Ishikawa (cell line): ENCODE measurements around the gene CDCA8.

Experiments used
- CEBPB ChIP-seq: IDR thresholded peaks from 2 replicates; pipeline ENCODE4 v1.6.1; 2012
- CREB1 ChIP-seq: IDR thresholded peaks from 2 replicates; pipeline ENCODE4 v1.6.1; 2012; ENCODE audit warnings: low read depth
- EGR1 ChIP-seq: IDR thresholded peaks from 2 replicates; pipeline ENCODE4 v1.6.1; 2012
- EP300 ChIP-seq: IDR thresholded peaks from 2 replicates; pipeline ENCODE4 v1.6.1; 2012; ENCODE audit warnings: borderline replicate concordance
- FOXM1 ChIP-seq: IDR thresholded peaks from 2 replicates; pipeline ENCODE4 v1.6.1; 2012; ENCODE audit warnings: low read depth, borderline replicate concordance
- NFIC ChIP-seq: IDR thresholded peaks from 2 replicates; pipeline ENCODE4 v1.6.1; 2012
- RAD21 ChIP-seq: IDR thresholded peaks from 2 replicates; pipeline ENCODE4 v1.6.1; 2012; ENCODE audit warnings: low read depth
- REST ChIP-seq: IDR thresholded peaks from 2 replicates; pipeline ENCODE4 v1.6.1; 2012; ENCODE audit warnings: low read depth, mild to moderate bottlenecking
- TAF1 ChIP-seq: IDR thresholded peaks from 2 replicates; pipeline ENCODE4 v1.6.1; 2012; ENCODE audit warnings: low read depth, mild to moderate bottlenecking
- TCF12 ChIP-seq: IDR thresholded peaks from 2 replicates; pipeline ENCODE4 v1.6.1; 2012; ENCODE audit warnings: low read depth
- TEAD4 ChIP-seq: IDR thresholded peaks from 2 replicates; pipeline ENCODE4 v1.6.1; 2012
- YY1 ChIP-seq: IDR thresholded peaks from 2 replicates; pipeline ENCODE4 v1.6.1; 2012; ENCODE audit warnings: low read depth
- ZBTB7A ChIP-seq: IDR thresholded peaks from 2 replicates; pipeline ENCODE4 v1.6.1; 2012; ENCODE audit warnings: low read depth
- TF ChIP-seq, protein P1 (sequence below): IDR thresholded peaks from 2 replicates; pipeline ENCODE4 v1.6.1; 2012
- TF ChIP-seq, protein P2 (sequence below): IDR thresholded peaks from 2 replicates; pipeline ENCODE4 v1.6.1; 2012

Gene CDCA8

GRCh38 chr1:37663426-37664000 is 28.8 kb upstream of the CDCA8 start:
- TF ChIP-seq CEBPB (no peak), RAD21 (no peak), TCF12 (no peak), EGR1 (no peak), TAF1 (no peak), EP300 (no peak), NFIC (no peak), FOXM1 (no peak), ZBTB7A (no peak), CREB1 (no peak), TEAD4 (no peak), REST (no peak), YY1 (no peak)
- TF ChIP-seq, protein P1, sequence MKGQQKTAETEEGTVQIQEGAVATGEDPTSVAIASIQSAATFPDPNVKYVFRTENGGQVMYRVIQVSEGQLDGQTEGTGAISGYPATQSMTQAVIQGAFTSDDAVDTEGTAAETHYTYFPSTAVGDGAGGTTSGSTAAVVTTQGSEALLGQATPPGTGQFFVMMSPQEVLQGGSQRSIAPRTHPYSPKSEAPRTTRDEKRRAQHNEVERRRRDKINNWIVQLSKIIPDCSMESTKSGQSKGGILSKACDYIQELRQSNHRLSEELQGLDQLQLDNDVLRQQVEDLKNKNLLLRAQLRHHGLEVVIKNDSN = no peak
- TF ChIP-seq, protein P2, sequence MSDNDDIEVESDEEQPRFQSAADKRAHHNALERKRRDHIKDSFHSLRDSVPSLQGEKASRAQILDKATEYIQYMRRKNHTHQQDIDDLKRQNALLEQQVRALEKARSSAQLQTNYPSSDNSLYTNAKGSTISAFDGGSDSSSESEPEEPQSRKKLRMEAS = no peak

DNA sequence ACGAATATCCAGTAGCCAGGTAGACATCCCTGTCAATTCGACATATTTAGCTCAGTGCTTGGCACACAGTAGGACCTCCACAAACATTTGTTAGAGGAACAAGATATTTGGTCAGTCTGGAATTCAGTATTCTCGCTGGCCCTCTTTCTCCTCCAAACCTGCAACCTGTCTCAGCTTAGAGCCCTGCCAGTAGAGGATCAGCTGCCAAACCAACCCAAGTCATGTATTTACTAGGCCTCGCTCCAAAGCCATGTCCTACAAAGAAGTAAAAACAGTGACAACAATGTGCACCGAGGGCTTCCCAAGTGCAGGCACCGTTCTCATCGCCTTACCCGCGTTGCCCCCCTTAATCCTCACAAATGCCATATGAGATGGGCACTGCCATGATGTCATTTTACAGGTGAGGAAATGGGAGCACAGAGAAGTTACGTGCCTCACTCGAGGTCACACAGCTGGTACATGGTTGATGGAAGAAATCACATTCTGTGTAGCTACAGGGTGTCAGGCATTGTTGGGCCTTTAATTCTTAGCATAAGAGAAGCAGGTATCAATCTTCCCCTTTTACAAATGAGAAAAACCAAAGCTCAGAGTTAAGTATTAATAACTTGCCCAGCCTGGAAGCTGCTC is 26.0 kb upstream of the CDCA8 start:
- no peak for TF ChIP-seq YY1
- TF ChIP-seq REST = no peak
- TF ChIP-seq CREB1 = no peak

DNA sequence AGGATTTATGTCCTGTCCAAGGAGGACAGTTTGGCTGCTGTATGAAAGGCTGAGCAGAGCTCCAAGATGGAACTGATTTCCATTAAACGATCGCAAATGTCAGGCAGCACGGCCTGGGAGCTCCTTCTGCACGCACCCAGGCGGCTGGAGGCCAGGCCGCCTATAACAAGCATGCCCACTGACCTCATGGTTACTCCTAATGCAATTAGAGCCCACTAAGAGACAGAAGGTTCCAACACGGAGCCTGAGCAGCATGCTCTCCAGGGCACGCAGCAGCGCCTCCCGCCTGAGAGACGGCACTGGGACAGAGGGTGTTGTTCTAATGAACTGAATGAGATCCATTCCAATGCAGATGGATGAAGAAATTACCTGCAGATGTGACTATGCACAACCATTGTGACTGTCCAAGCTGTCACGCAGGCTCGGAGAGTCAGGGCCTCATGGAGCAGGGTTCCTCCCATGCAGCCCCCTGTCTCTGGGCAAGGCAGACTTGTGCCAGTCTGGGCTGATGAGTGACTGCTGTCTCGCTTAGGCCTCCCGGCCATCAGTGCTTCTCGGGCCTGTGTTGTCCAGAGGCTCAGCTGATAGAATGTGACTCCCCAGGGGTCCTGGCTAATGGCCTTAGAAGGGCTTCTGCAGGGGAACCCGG is 25.2 kb upstream of the CDCA8 start:
- TF ChIP-seq EP300 (no peak), REST (no peak), ZBTB7A (no peak), FOXM1 (no peak), TCF12 (no peak), RAD21 (no peak), EGR1 (no peak), CREB1 (no peak)
- TF ChIP-seq, protein P1 = no peak
- TF ChIP-seq, protein P2 = no peak

DNA sequence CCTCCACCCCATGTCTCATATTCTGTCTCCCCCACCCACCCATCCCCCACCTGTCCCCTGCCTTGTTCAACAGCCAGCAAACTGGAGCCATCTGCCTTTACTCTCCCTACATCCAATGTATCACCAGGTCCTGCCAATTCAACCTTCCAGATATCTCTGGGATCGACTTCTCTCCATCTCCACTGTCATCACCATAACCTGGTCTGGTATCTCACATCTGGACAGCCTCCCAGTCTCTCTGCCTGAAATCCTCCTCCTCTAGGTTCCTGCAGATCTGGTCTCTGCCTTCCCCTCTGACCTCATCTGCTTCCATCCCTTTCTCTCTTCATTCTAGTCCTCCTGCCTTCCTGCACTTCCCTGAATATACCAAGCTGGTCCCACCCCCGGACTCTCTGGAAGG is 22.2 kb upstream of the CDCA8 start:
- TF ChIP-seq FOXM1 (no peak), EGR1 (no peak), NFIC (no peak), TEAD4 (no peak), YY1 (no peak)
- TF ChIP-seq, protein P2 = no peak
- TF ChIP-seq, protein P1 = no peak
